K562 (cell line): Measurements from ENCODE around the gene SUMF2. TPM values are rescaled to one million over a fixed set of nuclear protein-coding genes. Genes with fewer than 3 reads are reported as not detected.
A peak's percentile ranks its signal among the peaks of the same experiment; 100 is the strongest.

Source experiments
- JUND ChIP-seq, 2 experiments: IDR thresholded peaks; 2 replicates in 1 of 2; 3 replicates in 1 of 2; pipeline ENCODE4 v1.6.1; 2011; ENCODE audit warnings: borderline replicate concordance in 2 of 2, low read depth in 2 of 2, low read length in 2 of 2, improper control_type of control experiment in 1 of 2, missing biosample characterization in 1 of 2, missing genetic modification characterization in 1 of 2, missing genetic modification reagents in 1 of 2
- KDM1A ChIP-seq, 2 experiments: fragments of 450-650 bp; IDR thresholded peaks; 2 replicates each; pipeline ENCODE4 v1.6.1; 2016; ENCODE audit warnings: mild to moderate bottlenecking in 2 of 2
- SNAPC5 ChIP-seq: fragments of 250-450 bp; sonication (Bioruptor Pico); IDR thresholded peaks from 2 replicates; pipeline ENCODE4 v1.8.0; 2021; ENCODE audit warnings: moderate library complexity, mild to moderate bottlenecking, inconsistent platforms
- ZBTB9 ChIP-seq: fragments of 450-650 bp; formaldehyde crosslinking; IDR thresholded peaks from 2 replicates; pipeline ENCODE4 v1.4.0; 2020; ENCODE audit warnings: mild to moderate bottlenecking, moderate library complexity
- polyA plus RNA-seq, 8 experiments: library from polyadenylated mRNA; depleted of rRNA in 4 of 8; stranded (reverse) in 5 of 8; unstranded in 3 of 8; fragments of >200 nt; fragmentation: Nextera tagmentation in 2 of 8; fragmentation: Illumina TruSeq in 1 of 8; extraction: Ambion mirVana in 2 of 8; extraction: Trizol in 1 of 8; gene quantifications; 2 replicates each; pipeline versions ENCODE4 v1.2.1 to v1.2.3, GENCODE V29; 2011 to 2014; ENCODE audit warnings: inconsistent platforms in 1 of 8, missing spikeins in 1 of 8
- total RNA-seq, 7 experiments: library from RNA; depleted of rRNA in 6 of 7; stranded (reverse); fragments of >200 nt in 6 of 7; fragmentation: Illumina TruSeq in 2 of 7; extraction: Trizol in 2 of 7; gene quantifications; 2 replicates each; pipeline versions ENCODE4 v1.2.1 to v1.2.3, GENCODE V29; 2011 to 2021; ENCODE audit warnings: low replicate concordance in 1 of 7
- TF ChIP-seq, protein P1 (sequence below): fragments of 250-450 bp; sonication (Bioruptor Pico); IDR thresholded peaks from 2 replicates; pipeline ENCODE4 v1.4.0; 2020
- TF ChIP-seq, protein P2 (sequence below): fragments of 250-450 bp; sonication (Bioruptor Pico); IDR thresholded peaks from 2 replicates; pipeline ENCODE4 v1.8.0; 2021; ENCODE audit warnings: mild to moderate bottlenecking, moderate library complexity

SUMF2 gene
- total and polyA plus RNA-seq, 9 of the 15 experiments (the other 6 are each of a cell fraction or from before 2014, with no cell fraction given), result 39.0 to 113 (median 67.7) TPM

- TF ChIP-seq, protein P1, sequence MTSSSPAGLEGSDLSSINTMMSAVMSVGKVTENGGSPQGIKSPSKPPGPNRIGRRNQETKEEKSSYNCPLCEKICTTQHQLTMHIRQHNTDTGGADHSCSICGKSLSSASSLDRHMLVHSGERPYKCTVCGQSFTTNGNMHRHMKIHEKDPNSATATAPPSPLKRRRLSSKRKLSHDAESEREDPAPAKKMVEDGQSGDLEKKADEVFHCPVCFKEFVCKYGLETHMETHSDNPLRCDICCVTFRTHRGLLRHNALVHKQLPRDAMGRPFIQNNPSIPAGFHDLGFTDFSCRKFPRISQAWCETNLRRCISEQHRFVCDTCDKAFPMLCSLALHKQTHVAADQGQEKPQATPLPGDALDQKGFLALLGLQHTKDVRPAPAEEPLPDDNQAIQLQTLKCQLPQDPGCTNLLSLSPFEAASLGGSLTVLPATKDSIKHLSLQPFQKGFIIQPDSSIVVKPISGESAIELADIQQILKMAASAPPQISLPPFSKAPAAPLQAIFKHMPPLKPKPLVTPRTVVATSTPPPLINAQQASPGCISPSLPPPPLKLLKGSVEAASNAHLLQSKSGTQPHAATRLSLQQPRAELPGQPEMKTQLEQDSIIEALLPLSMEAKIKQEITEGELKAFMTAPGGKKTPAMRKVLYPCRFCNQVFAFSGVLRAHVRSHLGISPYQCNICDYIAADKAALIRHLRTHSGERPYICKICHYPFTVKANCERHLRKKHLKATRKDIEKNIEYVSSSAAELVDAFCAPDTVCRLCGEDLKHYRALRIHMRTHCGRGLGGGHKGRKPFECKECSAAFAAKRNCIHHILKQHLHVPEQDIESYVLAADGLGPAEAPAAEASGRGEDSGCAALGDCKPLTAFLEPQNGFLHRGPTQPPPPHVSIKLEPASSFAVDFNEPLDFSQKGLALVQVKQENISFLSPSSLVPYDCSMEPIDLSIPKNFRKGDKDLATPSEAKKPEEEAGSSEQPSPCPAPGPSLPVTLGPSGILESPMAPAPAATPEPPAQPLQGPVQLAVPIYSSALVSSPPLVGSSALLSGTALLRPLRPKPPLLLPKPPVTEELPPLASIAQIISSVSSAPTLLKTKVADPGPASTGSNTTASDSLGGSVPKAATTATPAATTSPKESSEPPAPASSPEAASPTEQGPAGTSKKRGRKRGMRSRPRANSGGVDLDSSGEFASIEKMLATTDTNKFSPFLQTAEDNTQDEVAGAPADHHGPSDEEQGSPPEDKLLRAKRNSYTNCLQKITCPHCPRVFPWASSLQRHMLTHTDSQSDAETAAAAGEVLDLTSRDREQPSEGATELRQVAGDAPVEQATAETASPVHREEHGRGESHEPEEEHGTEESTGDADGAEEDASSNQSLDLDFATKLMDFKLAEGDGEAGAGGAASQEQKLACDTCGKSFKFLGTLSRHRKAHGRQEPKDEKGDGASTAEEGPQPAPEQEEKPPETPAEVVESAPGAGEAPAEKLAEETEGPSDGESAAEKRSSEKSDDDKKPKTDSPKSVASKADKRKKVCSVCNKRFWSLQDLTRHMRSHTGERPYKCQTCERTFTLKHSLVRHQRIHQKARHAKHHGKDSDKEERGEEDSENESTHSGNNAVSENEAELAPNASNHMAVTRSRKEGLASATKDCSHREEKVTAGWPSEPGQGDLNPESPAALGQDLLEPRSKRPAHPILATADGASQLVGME, result 0 out of 2 replicates have a peak, but pooled peaks have one; percentile 8
- TF ChIP-seq JUND (IDR thresholded peaks at IDR 0.05; ENCODE audit: borderline replicate concordance, low read depth, low read length) (peak; percentile 55; the same call in 1 of the 2 replicates), JUND (tag; IDR thresholded peaks at IDR 0.05; ENCODE audit: borderline replicate concordance, low read depth, low read length) (0 out of 3 replicates have a peak, but pooled peaks have one; percentile 4), KDM1A (IDR thresholded peaks at IDR 0.05) (no peak), ZBTB9 (CRISPR knock-in tag) (no peak), SNAPC5 (CRISPR knock-in tag) (no peak)
- TF ChIP-seq, protein P2, sequence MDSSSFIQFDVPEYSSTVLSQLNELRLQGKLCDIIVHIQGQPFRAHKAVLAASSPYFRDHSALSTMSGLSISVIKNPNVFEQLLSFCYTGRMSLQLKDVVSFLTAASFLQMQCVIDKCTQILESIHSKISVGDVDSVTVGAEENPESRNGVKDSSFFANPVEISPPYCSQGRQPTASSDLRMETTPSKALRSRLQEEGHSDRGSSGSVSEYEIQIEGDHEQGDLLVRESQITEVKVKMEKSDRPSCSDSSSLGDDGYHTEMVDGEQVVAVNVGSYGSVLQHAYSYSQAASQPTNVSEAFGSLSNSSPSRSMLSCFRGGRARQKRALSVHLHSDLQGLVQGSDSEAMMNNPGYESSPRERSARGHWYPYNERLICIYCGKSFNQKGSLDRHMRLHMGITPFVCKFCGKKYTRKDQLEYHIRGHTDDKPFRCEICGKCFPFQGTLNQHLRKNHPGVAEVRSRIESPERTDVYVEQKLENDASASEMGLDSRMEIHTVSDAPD (CRISPR knock-in tag), result no peak
Observed at GRCh38 chr7:56106108-56107073, 42.3 kb downstream of the SUMF2 start, which contains the start of gene CHCHD2 (continued).
